Osteocyte (in vitro differentiated cells): Measurements from ENCODE around the gene SEMA3A. TPM values are rescaled to one million over a fixed set of nuclear protein-coding genes. Genes with fewer than 3 reads are reported as not detected.
A peak's percentile ranks its signal among the peaks of the same experiment; 100 is the strongest.

ENCODE experiments used
- DNase-seq: peaks from one replicate; pipeline ENCODE4 v3.0.0; 2021; ENCODE audit warnings: mixed read lengths; ENCODE audit not compliant: unreplicated experiment; ENCODE audit errors: extremely low spot score
- H3K27ac Mint-ChIP-seq: one replicate; pipeline ENCODE4 v1.8.0; 2021; ENCODE audit warnings: mild to moderate bottlenecking, mixed read lengths; ENCODE audit not compliant: unreplicated experiment
- H3K27me3 Mint-ChIP-seq: one replicate; pipeline ENCODE4 v1.8.0; 2021; ENCODE audit warnings: mixed read lengths; ENCODE audit not compliant: unreplicated experiment
- H3K36me3 Mint-ChIP-seq: one replicate; pipeline ENCODE4 v1.8.0; 2021; ENCODE audit warnings: mixed read lengths; ENCODE audit not compliant: unreplicated experiment
- H3K4me1 Mint-ChIP-seq: one replicate; pipeline ENCODE4 v1.8.0; 2021; ENCODE audit warnings: mixed read lengths; ENCODE audit not compliant: unreplicated experiment
- H3K4me3 Mint-ChIP-seq: one replicate; pipeline ENCODE4 v1.8.0; 2021; ENCODE audit warnings: mild to moderate bottlenecking, moderate library complexity, mixed read lengths; ENCODE audit not compliant: unreplicated experiment
- H3K9me3 Mint-ChIP-seq: one replicate; pipeline ENCODE4 v1.8.0; 2021; ENCODE audit warnings: mixed read lengths; ENCODE audit not compliant: unreplicated experiment
- total RNA-seq: library from RNA; stranded (reverse); gene quantifications from 2 replicates; pipeline ENCODE4 v1.2.1, GENCODE V29; 2021
- TF ChIP-seq, protein P1 (sequence below): fragments of 200-600 bp; sonication (generic); IDR thresholded peaks from 2 replicates; pipeline ENCODE4 v1.5.0; 2021; ENCODE audit warnings: antibody characterized with exemption, mild to moderate bottlenecking, moderate library complexity

SEMA3A gene
- total RNA-seq, 1 donor from 2014 or later: 2.4 TPM

GRCh38 chr7:84113906-84114850, 80.4 kb downstream of the SEMA3A start:
- no peaks in the 10 kb centered on the region for H3K36me3 Mint-ChIP-seq
- H3K27me3 Mint-ChIP-seq: no peaks in the 10 kb centered on the region
- TF ChIP-seq, protein P1, sequence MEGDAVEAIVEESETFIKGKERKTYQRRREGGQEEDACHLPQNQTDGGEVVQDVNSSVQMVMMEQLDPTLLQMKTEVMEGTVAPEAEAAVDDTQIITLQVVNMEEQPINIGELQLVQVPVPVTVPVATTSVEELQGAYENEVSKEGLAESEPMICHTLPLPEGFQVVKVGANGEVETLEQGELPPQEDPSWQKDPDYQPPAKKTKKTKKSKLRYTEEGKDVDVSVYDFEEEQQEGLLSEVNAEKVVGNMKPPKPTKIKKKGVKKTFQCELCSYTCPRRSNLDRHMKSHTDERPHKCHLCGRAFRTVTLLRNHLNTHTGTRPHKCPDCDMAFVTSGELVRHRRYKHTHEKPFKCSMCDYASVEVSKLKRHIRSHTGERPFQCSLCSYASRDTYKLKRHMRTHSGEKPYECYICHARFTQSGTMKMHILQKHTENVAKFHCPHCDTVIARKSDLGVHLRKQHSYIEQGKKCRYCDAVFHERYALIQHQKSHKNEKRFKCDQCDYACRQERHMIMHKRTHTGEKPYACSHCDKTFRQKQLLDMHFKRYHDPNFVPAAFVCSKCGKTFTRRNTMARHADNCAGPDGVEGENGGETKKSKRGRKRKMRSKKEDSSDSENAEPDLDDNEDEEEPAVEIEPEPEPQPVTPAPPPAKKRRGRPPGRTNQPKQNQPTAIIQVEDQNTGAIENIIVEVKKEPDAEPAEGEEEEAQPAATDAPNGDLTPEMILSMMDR: no peak
- H3K27ac Mint-ChIP-seq: peak overlapping the region; percentile 58
- DNase-seq: no peak
- H3K4me3 Mint-ChIP-seq: no peak overlapping the region
- H3K9me3 Mint-ChIP-seq: no peaks in the 10 kb centered on the region
- peaks cover 25% of the 10 kb centered on the region for H3K4me1 Mint-ChIP-seq

DNA sequence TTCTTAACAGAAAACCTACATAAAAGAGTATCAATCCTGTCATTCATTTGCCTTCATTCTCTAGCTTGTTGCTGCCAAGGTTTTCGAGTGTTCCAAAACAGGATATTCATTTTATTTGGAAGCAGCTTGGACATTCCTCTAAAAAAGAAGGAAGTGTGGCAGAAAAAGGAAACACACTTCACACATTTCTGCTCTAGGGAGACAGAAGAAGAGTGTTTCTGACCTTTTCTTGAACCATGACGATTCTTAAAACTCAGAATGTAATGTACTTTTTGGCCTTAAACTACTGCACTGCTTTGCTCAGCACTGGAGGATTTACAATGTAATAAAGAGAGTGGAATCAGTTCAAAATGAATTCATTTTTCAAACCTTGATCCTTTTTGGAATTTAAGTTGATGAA, 81.3 kb downstream of the SEMA3A start:
- Mint-ChIP-seq H3K4me1 (peaks cover 25% of the 10 kb centered on the region), H3K27me3 (no peaks in the 10 kb centered on the region), H3K36me3 (no peaks in the 10 kb centered on the region), H3K27ac (peak overlapping the region; percentile 58), H3K9me3 (no peaks in the 10 kb centered on the region), H3K4me3 (no peak overlapping the region)
- DNase-seq: no peak
- TF ChIP-seq, protein P1: no peak

- H3K27me3 Mint-ChIP-seq: no peaks in the 10 kb centered on the region
- H3K4me3 Mint-ChIP-seq: no peak overlapping the region
- no peak for DNase-seq
- no peaks in the 10 kb centered on the region for H3K36me3 Mint-ChIP-seq
- no peaks in the 10 kb centered on the region for H3K9me3 Mint-ChIP-seq
- peaks cover 25% of the 10 kb centered on the region for H3K4me1 Mint-ChIP-seq
- peak overlapping the region; percentile 58 for H3K27ac Mint-ChIP-seq
- TF ChIP-seq, protein P1: no peak
Observed at GRCh38 chr7:84112771-84113170, 81.8 kb downstream of the SEMA3A start.

DNA sequence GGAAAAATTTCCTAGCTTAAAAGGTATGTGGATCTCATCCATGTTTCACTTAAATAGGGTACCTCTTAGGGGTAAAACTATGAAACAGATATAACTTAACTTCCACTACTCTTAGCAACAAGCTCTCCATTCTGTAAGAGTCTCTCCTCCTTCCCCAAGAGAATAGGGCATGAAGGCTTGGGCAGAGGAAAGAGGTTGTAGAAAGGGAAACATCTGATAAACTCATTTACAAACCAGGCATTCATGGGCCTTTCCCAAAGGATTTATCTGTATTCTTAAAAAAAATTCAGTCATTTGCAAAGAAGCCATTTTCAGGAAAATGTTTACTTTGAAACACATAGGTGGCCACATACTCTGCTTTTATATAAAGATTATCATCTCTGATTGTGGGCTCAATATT, 82.7 kb downstream of the SEMA3A start:
- DNase-seq: no peak
- Mint-ChIP-seq H3K4me1 (peaks cover 28% of the 10 kb centered on the region), H3K4me3 (no peak overlapping the region), H3K27ac (no peak overlapping the region), H3K9me3 (no peaks in the 10 kb centered on the region), H3K27me3 (no peaks in the 10 kb centered on the region), H3K36me3 (no peaks in the 10 kb centered on the region)
- TF ChIP-seq, protein P1: no peak

GRCh38 chr7:84110400-84110799, 84.2 kb downstream of the SEMA3A start:
- H3K4me1 Mint-ChIP-seq: peaks cover 42% of the 10 kb centered on the region
- no peaks in the 10 kb centered on the region for H3K9me3 Mint-ChIP-seq
- no peak overlapping the region for H3K4me3 Mint-ChIP-seq
- no peak for DNase-seq
- TF ChIP-seq, protein P1: no peak
- no peak overlapping the region for H3K27ac Mint-ChIP-seq
- no peaks in the 10 kb centered on the region for H3K36me3 Mint-ChIP-seq
- no peaks in the 10 kb centered on the region for H3K27me3 Mint-ChIP-seq
